Measurements from ENCODE around the gene RRP12.

DNA sequence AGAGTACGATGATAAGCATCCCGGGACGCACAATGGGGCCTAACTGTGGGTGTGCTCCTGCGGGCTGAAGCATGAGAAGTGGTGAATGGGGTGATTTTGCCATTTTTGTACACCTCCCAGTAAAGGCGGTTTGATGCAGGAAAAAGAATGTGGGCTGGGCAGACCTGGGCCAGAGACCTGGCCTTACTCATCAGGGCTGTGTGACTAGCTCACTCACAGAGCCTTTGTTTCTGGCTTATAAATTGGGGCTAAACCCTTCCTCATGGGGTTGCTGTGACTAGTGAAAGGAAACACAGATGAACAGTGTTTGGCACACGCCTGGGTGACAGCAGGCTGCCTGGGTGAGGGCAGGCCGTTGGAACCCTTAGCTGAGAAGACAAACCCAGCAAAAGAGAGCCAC lies 18.0 kb downstream of the RRP12 start:
- TF ChIP-seq MAX (CRISPR knock-in tag; IDR thresholded peaks at IDR 0.05) = no peak
- TF ChIP-seq JUNB (CRISPR knock-in tag; conservative IDR thresholded peaks at IDR 0.05) = no peak
- TF ChIP-seq HDAC2 (IDR thresholded peaks at IDR 0.05) = no peak
- no peak for TF ChIP-seq RBM39 (optimal IDR thresholded peaks at IDR 0.05; ENCODE audit: low read depth, low read length)

Data from K562 (cell line).